NCI-H510A treated with DMSO at 0.1 percent for 48 hours (cell line): ENCODE measurements around the gene ACADVL.
"Not testable (repeated sequence)": the region's sequence is repeated elsewhere in the genome, so short reads cannot be mapped to it uniquely, and the experiment has no call there.

ENCODE experiments used
- DNase-seq: peaks from one replicate; lab custom pipeline; 2025; lab: John Stamatoyannopoulos, UW

The ACADVL gene

DNA sequence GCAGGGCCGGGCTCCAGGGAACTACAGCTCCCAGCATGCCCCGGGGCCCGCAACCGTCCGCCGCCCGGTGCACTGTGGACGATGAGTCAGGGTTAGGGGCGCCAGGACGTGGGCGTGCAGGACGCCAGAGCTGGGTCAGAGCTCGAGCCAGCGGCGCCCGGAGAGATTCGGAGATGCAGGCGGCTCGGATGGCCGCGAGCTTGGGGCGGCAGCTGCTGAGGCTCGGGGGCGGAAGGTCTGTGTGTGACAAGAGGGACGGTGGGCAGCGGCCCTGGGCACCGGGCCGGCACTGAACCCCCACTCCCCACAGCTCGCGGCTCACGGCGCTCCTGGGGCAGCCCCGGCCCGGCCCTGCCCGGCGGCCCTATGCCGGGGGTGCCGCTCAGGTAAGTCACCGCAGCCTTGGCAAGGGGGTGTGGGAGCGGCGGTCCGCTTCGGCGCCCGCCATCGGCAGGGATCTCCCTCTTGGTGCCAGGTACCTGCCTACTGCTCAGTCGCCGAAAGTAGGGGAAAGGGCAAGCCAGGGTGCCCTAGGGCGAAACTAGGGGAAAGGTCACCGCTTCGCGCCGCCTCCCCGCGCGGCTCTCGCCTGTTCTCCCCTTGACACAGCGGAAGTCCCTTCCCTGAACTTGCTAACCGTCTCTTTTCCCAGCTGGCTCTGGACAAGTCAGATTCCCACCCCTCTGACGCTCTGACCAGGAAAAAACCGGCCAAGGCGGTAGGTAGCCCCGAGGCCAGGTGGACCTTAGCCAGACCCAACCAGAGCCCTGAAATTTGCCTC, at the start of gene ACADVL, which contains the start of gene DLG4:
TSS of gene ACADVL (plus strand) at position 127 of the 781 bp plus-strand sequence. CDS start at position 174, 47 bp downstream.
TSS of gene DLG4 (minus strand) at position 25 of the 781 bp plus-strand sequence.
- peak; percentile 52 for DNase-seq

- not testable (repeated sequence) for DNase-seq
Measured at GRCh38 chr17:7172522-7173191, 47.1 kb upstream of the ACADVL start.

GRCh38 chr17:7173687-7174602, 45.8 kb upstream of the ACADVL start:
- DNase-seq = no peak

- DNase-seq = no peak
Measured at GRCh38 chr17:7174603-7175326, 45.0 kb upstream of the ACADVL start.

GRCh38 chr17:7175330-7175733, 44.4 kb upstream of the ACADVL start:
- DNase-seq = no peak

DNA sequence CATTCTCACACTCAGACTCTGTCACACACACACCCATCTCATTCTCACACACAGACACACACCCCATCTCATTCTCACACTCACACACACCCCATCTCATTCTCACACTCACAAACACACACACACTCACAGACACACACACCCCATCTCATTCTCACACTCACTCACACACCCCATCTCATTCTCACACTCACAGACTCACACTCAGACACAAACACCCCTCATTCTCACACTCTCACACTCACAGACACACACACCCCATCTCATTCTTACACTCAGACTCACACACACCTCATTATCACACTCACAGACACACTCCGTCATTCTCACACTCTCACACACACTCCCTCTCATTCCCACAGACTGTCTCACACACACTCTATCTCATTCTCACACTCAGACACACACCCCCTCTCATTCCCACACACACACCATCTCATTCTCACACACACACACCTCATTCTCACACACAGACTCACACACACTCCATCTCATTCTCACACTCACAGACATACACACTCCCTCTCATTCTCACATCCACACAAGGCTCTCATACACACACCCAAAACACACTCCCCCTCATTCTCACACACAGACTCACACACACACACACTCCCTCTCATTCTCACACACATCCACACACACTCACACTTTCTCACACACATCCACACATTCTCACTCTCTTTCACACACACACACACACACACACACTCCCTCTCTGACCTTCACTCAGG, 43.5 kb upstream of the ACADVL start:
- DNase-seq = no peak

DNA sequence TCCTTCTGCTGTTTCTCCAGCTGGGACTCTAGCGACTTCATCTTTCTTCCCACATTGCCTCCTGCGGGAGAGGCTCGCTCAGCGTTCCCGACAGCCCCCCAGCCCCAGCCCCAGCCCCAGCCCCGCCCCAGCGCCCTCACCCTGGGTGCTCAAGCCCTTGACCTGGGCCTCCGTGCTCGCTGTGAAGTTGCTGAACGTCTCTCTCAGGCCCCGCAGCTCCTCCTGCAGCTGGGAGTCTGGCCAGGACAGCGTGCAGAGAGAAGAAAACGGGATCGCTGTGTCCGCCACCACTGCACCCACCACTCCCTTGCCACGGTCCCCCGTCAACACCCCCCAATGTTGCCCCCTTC, 42.9 kb upstream of the ACADVL start:
- DNase-seq = no peak

GRCh38 chr17:7177191-7177953, 42.4 kb upstream of the ACADVL start:
- peak; percentile 49 for DNase-seq

DNA sequence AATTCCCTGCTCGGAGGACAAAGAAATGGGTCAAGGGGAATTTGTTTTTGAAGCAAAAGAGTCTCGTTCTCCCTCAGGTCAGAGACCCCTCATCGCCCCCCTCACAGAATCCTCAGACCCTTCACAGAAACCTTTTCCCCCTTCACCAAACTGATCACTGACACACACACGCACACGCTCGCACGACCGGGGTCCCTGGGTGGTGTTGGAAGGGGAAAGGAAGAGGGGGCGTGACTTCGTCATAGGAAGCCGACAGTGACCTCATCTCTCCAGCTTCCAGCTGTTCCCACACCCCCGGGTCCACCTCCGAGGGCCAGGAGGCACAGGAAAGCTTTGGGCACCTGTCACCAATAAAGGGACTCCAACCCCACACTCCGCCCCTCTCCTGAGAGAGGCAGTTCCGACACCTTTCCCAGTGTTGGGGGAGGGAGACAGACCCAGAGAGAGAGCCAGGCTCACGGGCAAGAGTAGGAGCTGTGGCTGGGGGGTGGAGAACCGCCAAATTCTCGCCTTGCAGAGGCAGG, 41.7 kb upstream of the ACADVL start:
- DNase-seq = no peak

DNA sequence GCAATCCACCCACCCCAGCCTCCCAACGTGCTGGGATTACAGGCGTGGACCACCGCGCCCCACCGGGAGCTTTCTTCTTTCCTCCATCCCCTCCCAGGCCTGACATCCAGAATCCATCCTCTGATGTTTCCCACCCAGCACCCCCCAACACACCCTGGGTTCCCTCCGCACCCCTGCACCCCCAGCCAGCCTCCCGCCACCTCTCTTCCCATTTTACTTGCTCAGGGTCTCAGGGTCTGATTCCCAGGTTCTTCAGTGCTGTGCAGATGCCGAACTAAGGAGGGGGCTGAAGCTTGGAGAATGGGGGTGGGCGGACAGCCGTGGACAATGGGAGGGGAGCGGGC, 40.8 kb upstream of the ACADVL start:
- DNase-seq = no peak

- DNase-seq = no peak
Measured at GRCh38 chr17:7179317-7180254, 40.2 kb upstream of the ACADVL start, which contains the start of gene ASGR1. Gene ASGR1, minus strand, starts transcription at chr17:7179370. Its CDS starts 807 bp downstream, at chr17:7178563.

DNA sequence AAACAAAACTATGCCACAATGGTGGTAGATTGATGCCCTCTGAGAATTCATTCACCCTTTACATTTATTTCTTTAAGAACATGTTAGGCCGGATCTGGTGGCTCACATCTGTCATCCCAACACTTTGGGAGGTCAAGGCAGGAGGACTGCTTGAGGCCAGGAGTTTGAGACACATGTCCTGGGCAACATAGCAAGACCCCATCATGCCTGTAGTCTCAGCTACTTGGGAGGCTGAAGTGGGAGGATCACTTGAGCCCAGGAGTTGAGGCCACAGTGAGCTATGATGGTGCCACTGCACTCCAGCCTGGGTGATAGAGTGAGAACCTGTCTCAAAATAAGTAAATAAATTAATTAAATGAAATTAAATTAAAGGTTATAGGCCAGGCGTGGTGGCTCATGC, 37.6 kb upstream of the ACADVL start:
- not testable (repeated sequence) for DNase-seq

DNA sequence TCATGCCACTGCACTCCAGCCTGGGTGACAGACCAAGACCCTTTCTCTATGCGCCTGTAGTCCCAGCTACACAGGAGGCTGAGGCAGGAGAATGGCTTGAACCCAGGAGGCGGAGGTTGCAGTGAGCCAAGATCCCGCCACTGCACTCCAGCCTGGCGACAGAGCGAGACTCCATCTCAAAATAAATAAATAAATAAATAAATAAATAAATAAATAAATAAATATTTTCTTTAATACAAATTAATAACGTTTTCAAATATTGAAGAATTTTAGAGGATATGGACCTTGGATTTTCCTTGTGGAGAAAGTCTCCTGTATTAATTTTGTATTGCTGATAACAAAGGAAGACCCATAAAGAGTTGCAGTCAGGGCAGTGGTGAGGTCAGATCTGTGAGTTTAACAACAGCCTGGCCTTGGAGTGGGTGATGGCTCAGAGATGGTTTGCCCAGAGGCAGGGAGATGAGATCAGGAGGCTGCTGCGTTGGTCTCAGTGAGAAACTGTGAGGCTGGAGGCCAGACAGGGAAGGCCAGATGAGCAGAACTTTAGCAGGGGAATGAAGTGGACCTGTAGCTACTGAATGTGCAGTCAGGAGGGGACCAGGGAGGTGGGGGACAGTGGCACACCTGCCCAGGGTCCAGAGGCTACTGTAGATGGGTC, 36.2 kb upstream of the ACADVL start:
- no peak for DNase-seq

DNA sequence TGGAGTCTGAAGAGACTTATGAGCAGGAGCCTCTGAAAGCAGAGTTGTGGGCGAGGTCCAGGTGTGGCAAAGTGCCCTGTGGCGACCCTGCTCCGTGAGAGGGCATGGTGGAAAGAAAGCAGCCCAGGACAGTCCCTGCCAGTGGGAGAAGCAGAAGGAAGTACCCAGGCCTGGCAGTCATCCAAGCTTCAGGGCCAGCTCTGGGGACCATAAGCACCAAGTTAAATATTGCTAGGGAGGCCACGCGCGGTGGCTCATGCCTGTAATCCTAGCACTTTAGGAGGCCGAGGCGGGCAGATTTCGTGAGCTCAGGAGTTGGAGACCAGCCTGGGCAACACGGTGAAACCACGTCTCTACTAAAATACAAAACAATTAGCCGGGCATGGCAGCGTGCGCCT, 35.6 kb upstream of the ACADVL start:
- peak; percentile 5 for DNase-seq

DNA sequence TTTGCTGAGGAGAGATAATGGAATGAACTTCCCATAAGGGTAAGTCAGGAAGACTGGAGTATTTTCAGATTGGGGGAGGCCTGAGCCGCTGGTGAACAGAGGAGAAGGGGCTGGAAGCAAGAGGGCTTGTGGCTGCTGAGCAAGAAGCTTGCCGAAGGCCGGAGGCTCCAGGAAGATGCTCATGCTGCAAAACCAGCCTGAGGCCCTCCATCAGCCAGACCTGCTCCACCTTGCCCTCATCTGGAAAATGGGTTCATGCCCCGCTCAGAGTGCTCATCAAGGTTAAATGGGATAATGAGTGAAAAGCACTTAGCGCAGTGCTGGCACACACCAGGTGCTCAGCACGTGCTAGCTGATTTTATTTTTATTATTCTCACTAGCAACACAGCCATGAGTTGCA, 35.1 kb upstream of the ACADVL start:
- no peak for DNase-seq

DNA sequence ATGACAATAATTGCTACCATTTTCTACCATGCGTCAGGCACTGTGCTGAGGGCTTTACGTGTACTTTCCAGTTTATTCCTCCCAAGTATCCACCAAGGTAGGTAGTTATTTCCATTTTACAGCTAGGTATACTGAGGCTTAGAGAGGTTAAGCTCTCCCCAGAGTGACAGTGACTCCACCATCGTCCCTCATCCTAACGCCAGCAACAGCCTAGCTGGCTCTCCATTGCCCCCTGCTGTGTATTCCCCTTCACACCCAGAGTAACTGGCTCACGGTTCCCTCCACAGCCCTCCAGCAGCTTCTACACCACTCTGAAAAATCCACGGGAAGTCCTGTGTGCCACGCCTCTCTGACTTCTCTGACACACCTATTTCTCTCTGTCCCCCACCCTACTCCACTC, 33.5 kb upstream of the ACADVL start:
- no peak for DNase-seq

GRCh38 chr17:7190276-7190917, 29.3 kb upstream of the ACADVL start:
- no peak for DNase-seq

DNA sequence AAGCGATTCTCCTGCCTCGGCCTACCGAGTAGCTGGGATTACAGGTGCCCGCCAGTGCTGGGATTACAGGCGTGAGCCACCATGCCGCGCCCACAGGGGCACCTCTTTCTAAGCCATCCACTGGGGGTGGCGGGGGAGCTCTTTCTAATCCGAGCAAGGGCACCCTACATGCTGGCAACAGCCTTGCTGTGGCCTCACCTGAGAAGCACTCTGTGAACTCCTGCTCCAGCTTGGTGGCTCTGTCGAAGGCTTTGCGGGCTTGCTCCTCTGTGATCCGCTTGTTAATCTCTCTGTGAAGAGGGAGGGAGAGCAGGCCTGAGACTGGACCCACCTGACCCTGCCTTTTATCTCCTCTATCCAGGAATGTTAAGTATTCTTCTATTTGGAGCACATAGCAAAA, 28.7 kb upstream of the ACADVL start:
- DNase-seq = no peak
